NT2/D1 (cell line): ENCODE data around the gene LSP1.
"Not testable (repeated sequence)": the region's sequence is repeated elsewhere in the genome, so short reads cannot be mapped to it uniquely, and the experiment has no call there.

Experiments
- DNase-seq: peaks from one replicate; pipeline ENCODE4 v3.0.0-alpha.2; 2011; ENCODE audit warnings: low read depth, low spot score
- H3K27me3 ChIP-seq: 2 replicates; pipeline ENCODE4 v1.6.0; 2011; ENCODE audit warnings: mild to moderate bottlenecking; ENCODE audit not compliant: insufficient read length, insufficient read depth
- H3K36me3 ChIP-seq: 2 replicates; pipeline ENCODE4 v1.6.1; 2011; ENCODE audit warnings: mild to moderate bottlenecking, low read length, mixed read lengths; ENCODE audit not compliant: insufficient read depth, insufficient read length
- H3K4me1 ChIP-seq: 2 replicates; pipeline ENCODE4 v1.5.1; 2011; ENCODE audit not compliant: insufficient read depth, insufficient read length
- H3K4me3 ChIP-seq: 2 replicates; pipeline ENCODE4 v1.5.1; 2011; ENCODE audit warnings: low read depth; ENCODE audit not compliant: insufficient read length
- H3K9ac ChIP-seq: 2 replicates; pipeline ENCODE4 v1.6.0; 2011; ENCODE audit warnings: low read depth; ENCODE audit not compliant: insufficient read length
- H3K9me3 ChIP-seq: 2 replicates; pipeline ENCODE4 v1.5.1; 2011; ENCODE audit warnings: mild to moderate bottlenecking, low read length; ENCODE audit not compliant: insufficient read depth
- SUZ12 ChIP-seq: IDR thresholded peaks from 2 replicates; pipeline ENCODE4 v1.6.1; 2011; ENCODE audit not compliant: insufficient read length, insufficient read depth; ENCODE audit errors: extremely low read depth
- YY1 ChIP-seq: IDR thresholded peaks from 2 replicates; pipeline ENCODE4 v1.6.1; 2011; ENCODE audit not compliant: insufficient read length, insufficient read depth
- ZNF274 ChIP-seq: IDR thresholded peaks from 2 replicates; pipeline ENCODE4 v1.6.1; 2011; ENCODE audit warnings: mild to moderate bottlenecking, low read depth, low read length

The LSP1 gene

DNA sequence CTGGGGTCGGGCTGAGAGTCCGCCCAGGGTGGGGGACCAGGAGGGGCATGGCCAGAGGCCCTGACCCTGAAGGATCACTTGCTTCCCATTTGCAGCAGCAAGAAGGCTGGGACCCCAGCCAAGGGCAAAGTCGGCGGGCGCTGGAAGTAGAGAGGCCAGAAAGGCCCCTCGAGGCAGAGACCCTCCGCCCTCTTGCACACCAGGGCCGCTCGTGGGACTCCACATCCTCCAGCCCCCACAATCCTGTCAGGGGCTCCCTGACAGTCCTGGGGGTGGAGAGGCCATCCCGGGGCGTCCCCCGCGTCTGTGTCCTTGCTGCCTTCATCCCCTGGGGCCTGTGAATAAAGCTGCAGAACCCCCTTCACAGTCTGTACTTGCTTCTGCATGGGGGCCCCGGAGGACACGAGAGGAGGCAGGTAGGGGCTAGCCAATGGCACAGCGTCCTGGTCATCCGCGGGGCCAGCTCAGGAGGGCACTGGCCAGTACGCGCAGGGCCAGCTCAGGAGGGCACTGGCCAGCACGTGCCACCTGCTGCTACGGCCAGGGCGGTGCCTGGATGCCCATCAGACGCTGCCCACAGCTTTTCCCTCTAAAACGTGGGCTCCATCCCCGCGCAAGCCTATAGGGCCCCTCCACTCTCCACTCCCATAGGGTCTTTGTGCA is 85.6 kb downstream of the LSP1 start:
- DNase-seq = no peak
- Histone ChIP-seq H3K4me3 (no peak overlapping the region), H3K4me1 (peaks cover 18% of the 10 kb centered on the region), H3K36me3 (no peaks in the 10 kb centered on the region), H3K9me3 (no peaks in the 10 kb centered on the region), H3K27me3 (peaks cover under 1% of the 10 kb centered on the region), H3K9ac (no peak overlapping the region)
- TF ChIP-seq SUZ12 (no peak), YY1 (no peak), ZNF274 (no peak)

DNA sequence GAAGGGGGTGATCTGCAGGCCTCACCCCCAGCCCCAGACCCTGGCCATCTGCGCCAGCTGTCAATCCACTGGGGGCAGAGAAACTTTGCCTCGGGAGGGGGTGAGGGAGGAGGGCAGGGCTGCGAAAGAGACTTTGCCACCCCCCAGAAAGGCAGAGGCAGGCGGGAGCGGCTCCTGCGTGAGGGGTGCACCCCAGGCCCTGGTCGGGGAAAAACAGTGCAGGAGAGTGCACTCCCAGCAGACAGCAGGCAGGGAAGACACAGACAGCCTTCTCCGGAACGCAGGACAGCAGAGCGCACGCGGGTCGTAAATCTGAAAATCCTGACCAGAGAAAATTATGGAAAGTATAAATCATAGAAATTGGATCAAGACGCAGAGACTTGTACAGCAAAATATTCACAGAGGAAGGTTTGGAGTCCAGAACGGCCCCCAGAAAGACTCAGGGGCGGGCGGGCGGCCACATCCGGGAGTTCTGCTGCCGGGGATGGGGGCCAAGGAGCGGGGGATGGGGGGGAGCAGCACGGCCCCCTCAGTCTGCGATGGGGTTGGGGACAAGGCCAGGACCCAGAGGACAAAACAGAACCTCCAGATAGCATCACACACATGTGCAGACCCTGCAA is 86.2 kb downstream of the LSP1 start:
- no peak for DNase-seq
- no peak for TF ChIP-seq ZNF274
- TF ChIP-seq YY1 = no peak
- TF ChIP-seq SUZ12 = no peak
- Histone ChIP-seq H3K4me1 (peaks cover 18% of the 10 kb centered on the region), H3K27me3 (no peaks in the 10 kb centered on the region), H3K36me3 (no peaks in the 10 kb centered on the region), H3K9ac (no peak overlapping the region), H3K9me3 (no peaks in the 10 kb centered on the region), H3K4me3 (no peak overlapping the region)

DNA sequence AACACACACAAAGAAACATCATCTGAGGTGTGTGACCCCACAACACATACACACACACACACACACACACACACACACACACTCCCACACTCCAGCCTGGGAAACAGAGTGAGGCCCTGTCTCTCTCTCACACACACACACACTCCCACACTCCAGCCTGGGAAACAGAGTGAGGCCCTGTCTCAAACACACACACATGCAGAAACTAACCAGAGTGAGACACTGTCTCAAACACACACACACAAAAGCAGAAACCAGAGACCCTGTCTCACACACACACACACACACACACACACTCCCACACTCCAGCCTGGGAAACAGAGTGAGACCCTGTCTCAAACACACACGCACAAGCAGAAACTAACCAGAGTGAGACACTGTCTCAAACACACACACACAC is 86.9 kb downstream of the LSP1 start:
- not testable (repeated sequence) for H3K27me3 ChIP-seq, H3K36me3 ChIP-seq, DNase-seq, H3K9ac ChIP-seq, H3K4me3 ChIP-seq, H3K9me3 ChIP-seq
- H3K4me1 ChIP-seq = peaks cover 18% of the 10 kb centered on the region
